DOHH2 (cell line): ENCODE data around the gene GLRX5.

Experiments used
- H3F3A ChIP-seq: fragments of 200-600 bp; sonication (generic), shearing (Covaris generic); 2 replicates; pipeline ENCODE4 v1.6.0; 2016; ENCODE audit warnings: antibody characterized with exemption, mild to moderate bottlenecking; ENCODE audit not compliant: control insufficient read depth, insufficient read depth
- H3K27ac ChIP-seq: fragments of 200-600 bp; sonication (generic); 2 replicates; pipeline ENCODE4 v1.5.1; 2014; ENCODE audit warnings: low read depth, mild to moderate bottlenecking, low read length, moderate library complexity
- H3K27me3 ChIP-seq: fragments of 200-600 bp; sonication (generic); 2 replicates; pipeline ENCODE4 v1.6.1; 2014; ENCODE audit warnings: mild to moderate bottlenecking, low read length, mixed read lengths; ENCODE audit not compliant: control insufficient read depth
- H3K36me3 ChIP-seq: fragments of 200-600 bp; sonication (generic); 2 replicates; pipeline ENCODE4 v1.6.1; 2014; ENCODE audit warnings: mild to moderate bottlenecking, low read length, moderate library complexity, mixed read lengths; ENCODE audit not compliant: control insufficient read depth
- H3K4me1 ChIP-seq: fragments of 200-600 bp; sonication (generic); 2 replicates; pipeline ENCODE4 v1.6.1; 2014; ENCODE audit warnings: mild to moderate bottlenecking, low read length, mixed read lengths; ENCODE audit not compliant: control insufficient read depth
- H3K4me2 ChIP-seq: fragments of 200-600 bp; sonication (generic); 2 replicates; pipeline ENCODE4 v1.6.0; 2014; ENCODE audit warnings: mild to moderate bottlenecking, low read length, moderate library complexity
- H3K4me3 ChIP-seq: fragments of 200-600 bp; sonication (generic); 2 replicates; pipeline ENCODE4 v1.5.1; 2014; ENCODE audit warnings: mild to moderate bottlenecking, low read length, mixed read lengths
- H3K79me2 ChIP-seq: fragments of 200-600 bp; sonication (generic); 2 replicates; pipeline ENCODE4 v1.6.1; 2014; ENCODE audit warnings: mild to moderate bottlenecking, low read length, mixed read lengths; ENCODE audit not compliant: control insufficient read depth
- H3K9me2 ChIP-seq: fragments of 200-600 bp; sonication (generic); replicated peaks from 2 replicates; pipeline ENCODE4 v1.6.1; 2014; ENCODE audit warnings: mild to moderate bottlenecking, low read length, mixed read lengths; ENCODE audit not compliant: control insufficient read depth
- H3K9me3 ChIP-seq: fragments of 200-600 bp; sonication (generic); 2 replicates; pipeline ENCODE4 v1.6.1; 2014; ENCODE audit warnings: antibody characterized with exemption, low read length, mixed read lengths; ENCODE audit not compliant: control insufficient read depth, insufficient read depth
- H4K20me1 ChIP-seq: fragments of 200-600 bp; sonication (generic); 2 replicates; pipeline ENCODE4 v1.6.0; 2014; ENCODE audit warnings: low read depth, mild to moderate bottlenecking, antibody characterized with exemption, low read length, moderate library complexity; ENCODE audit not compliant: control insufficient read depth, insufficient read depth
- CTCF ChIP-seq: fragments of 200-600 bp; sonication (generic); IDR thresholded peaks from one replicate; pipeline ENCODE4 v1.5.1; 2014; ENCODE audit warnings: antibody characterized with exemption, mild to moderate bottlenecking, low read depth, low read length; ENCODE audit not compliant: poor library complexity, severe bottlenecking
- EZH2phosphoT487 ChIP-seq: fragments of 200-600 bp; sonication (generic); IDR thresholded peaks from 2 replicates; pipeline ENCODE4 v1.6.1; 2017; ENCODE audit warnings: borderline replicate concordance, mild to moderate bottlenecking, antibody characterized with exemption, low read length, moderate library complexity, mixed read lengths

Gene GLRX5

GRCh38 chr14:95534299-95535225, at the start of gene GLRX5:
TSS of gene GLRX5 (plus strand) at chr14:95535050. CDS start at chr14:95535090, 40 bp downstream.
- TF ChIP-seq CTCF = no peak
- no peak for TF ChIP-seq EZH2phosphoT487

GRCh38 chr14:95485222-95485819, 49.5 kb upstream of the GLRX5 start:
- Histone ChIP-seq H3K27ac (no peak overlapping the region), H4K20me1 (no peaks in the 10 kb centered on the region), H3K36me3 (no peaks in the 10 kb centered on the region), H3K9me2 (no peaks in the 10 kb centered on the region), H3K79me2 (no peaks in the 10 kb centered on the region), H3K4me3 (no peak overlapping the region), H3K4me2 (no peak overlapping the region), H3K4me1 (peaks cover 55% of the 10 kb centered on the region), H3K9me3 (no peaks in the 10 kb centered on the region), H3F3A (no peaks in the 10 kb centered on the region), H3K27me3 (no peaks in the 10 kb centered on the region; the same call in 1 of the 2 replicates)
- TF ChIP-seq EZH2phosphoT487 = no peak
- no peak for TF ChIP-seq CTCF

More at GRCh38 chr14:95534299-95535225, at the start of gene GLRX5:
- peak within 1 kb of the TSS; percentile 94 for H3K4me3 ChIP-seq
- H3K9me2 ChIP-seq = no peaks in the 10 kb centered on the region
- peaks cover 36% of the 10 kb centered on the region for H3K4me1 ChIP-seq
- H3K79me2 ChIP-seq = peaks cover 90% of the 10 kb centered on the region
- peak within 1 kb of the TSS; percentile 86 for H3K27ac ChIP-seq
- H3K36me3 ChIP-seq = peaks cover 51% of the 10 kb centered on the region
- H4K20me1 ChIP-seq = peaks cover 31% of the 10 kb centered on the region; the same call in 1 of the 2 replicates
- peak within 1 kb of the TSS; percentile 86 for H3K4me2 ChIP-seq
- no peaks in the 10 kb centered on the region for H3K9me3 ChIP-seq
- no peaks in the 10 kb centered on the region for H3K27me3 ChIP-seq
- peaks cover 17% of the 10 kb centered on the region for H3F3A ChIP-seq

- Histone ChIP-seq H3K27ac (peak overlapping the region; percentile 86), H3K79me2 (no peaks in the 10 kb centered on the region), H3K4me1 (peaks cover 51% of the 10 kb centered on the region), H3K36me3 (no peaks in the 10 kb centered on the region), H3K4me2 (peak overlapping the region; percentile 97), H3K9me2 (no peaks in the 10 kb centered on the region), H3K9me3 (no peaks in the 10 kb centered on the region), H3K4me3 (peak overlapping the region; percentile 74), H3K27me3 (no peaks in the 10 kb centered on the region; the same call in 1 of the 2 replicates), H4K20me1 (no peaks in the 10 kb centered on the region), H3F3A (no peaks in the 10 kb centered on the region)
- TF ChIP-seq CTCF = no peak
- no peak for TF ChIP-seq EZH2phosphoT487
Observed at GRCh38 chr14:95486875-95487668, 47.8 kb upstream of the GLRX5 start.
